GM20000 (cell line): ENCODE measurements around the gene ENO1.

Experiments
- DNase-seq: peaks from one replicate; pipeline ENCODE4 v3.0.0; 2012; ENCODE audit warnings: low spot score
- CTCF ChIP-seq: IDR thresholded peaks from 2 replicates; pipeline ENCODE4 v1.5.1; 2012; ENCODE audit warnings: mild to moderate bottlenecking, control low read depth; ENCODE audit errors: extremely low read depth, missing control alignments

Gene ENO1

GRCh38 chr1:8871965-8872399, 6.5 kb downstream of the ENO1 start:
- DNase-seq = no peak
- TF ChIP-seq CTCF = no peak

- TF ChIP-seq CTCF = no peak
- DNase-seq = no peak
These were observed 6.9 kb downstream of the ENO1 start for GRCh38 chr1:8871539-8871935.

- no peak for DNase-seq
- no peak for TF ChIP-seq CTCF
These were observed 7.6 kb downstream of the ENO1 start for GRCh38 chr1:8870616-8871538.

- DNase-seq = no peak
- no peak for TF ChIP-seq CTCF
These were observed 8.4 kb downstream of the ENO1 start for GRCh38 chr1:8870103-8870502.

GRCh38 chr1:8867878-8868567, 10.5 kb downstream of the ENO1 start:
- no peak for TF ChIP-seq CTCF
- DNase-seq = no peak

- DNase-seq = no peak
- TF ChIP-seq CTCF = no peak
These were observed 11.6 kb downstream of the ENO1 start for GRCh38 chr1:8866792-8867415.
